Right kidney (tissue), 1 donor: ENCODE data around the gene TWIST1.

Experiments
- DNase-seq: peaks from one replicate; pipeline ENCODE4 v3.0.0-alpha.2; 2016

TWIST1 gene

GRCh38 chr7:19114551-19114855 lies 2.9 kb downstream of the TWIST1 start:
- no peak for DNase-seq

DNA sequence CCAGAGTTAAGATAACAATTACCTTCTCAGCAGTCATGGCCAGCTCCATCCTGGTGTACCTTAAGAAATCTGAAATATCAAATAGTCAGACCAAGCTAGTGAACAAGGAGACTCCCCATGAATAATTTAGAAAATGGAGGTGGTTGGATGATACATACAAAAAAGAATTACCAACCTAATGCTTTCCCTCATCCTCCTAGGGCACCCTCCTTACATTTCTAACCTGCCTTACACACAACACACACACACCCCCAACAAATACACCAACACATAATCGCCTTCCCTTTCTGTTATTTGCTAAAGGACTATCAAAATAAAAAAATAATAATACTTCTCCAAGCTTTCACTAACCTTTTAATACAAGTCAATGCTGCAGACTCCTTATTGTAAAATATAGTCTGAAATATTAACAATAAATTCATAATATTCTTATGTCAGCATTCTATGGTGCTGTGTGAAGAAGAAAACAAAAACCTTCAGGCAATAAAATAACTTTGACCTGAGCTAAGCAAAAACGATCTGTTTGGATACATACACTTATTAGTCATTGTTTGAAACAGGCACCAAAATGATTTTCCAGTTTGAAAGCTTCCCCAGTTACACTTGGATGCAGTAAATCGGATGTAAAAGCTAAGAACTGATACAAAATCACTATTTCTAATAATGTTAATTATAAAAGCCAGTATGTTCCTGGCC lies 3.4 kb downstream of the TWIST1 start:
- peak; percentile 16 for DNase-seq

DNA sequence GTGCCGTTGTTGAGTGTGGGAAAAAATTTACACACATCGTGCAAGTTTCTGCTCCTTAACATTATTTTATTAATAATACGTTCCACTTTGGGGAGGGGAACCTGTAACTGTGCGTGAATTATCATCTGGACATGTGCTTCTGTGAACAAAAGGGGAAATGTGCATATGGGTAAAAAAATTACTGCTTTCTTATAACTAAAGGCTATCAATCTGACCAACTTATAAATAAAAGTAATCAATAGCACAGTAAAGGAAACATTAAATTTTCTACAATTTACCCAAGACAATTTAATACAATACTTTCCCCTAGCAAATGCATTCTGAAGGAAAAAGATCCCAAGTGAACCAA lies 4.5 kb downstream of the TWIST1 start:
- DNase-seq: no peak

- peak; percentile 68 for DNase-seq
These were observed 5.0 kb downstream of the TWIST1 start for GRCh38 chr7:19112274-19113001.

- peak; percentile 46 for DNase-seq
These were observed 5.8 kb downstream of the TWIST1 start for GRCh38 chr7:19111474-19112273.

- DNase-seq: no peak
These were observed 6.7 kb downstream of the TWIST1 start for GRCh38 chr7:19110776-19111175.

DNA sequence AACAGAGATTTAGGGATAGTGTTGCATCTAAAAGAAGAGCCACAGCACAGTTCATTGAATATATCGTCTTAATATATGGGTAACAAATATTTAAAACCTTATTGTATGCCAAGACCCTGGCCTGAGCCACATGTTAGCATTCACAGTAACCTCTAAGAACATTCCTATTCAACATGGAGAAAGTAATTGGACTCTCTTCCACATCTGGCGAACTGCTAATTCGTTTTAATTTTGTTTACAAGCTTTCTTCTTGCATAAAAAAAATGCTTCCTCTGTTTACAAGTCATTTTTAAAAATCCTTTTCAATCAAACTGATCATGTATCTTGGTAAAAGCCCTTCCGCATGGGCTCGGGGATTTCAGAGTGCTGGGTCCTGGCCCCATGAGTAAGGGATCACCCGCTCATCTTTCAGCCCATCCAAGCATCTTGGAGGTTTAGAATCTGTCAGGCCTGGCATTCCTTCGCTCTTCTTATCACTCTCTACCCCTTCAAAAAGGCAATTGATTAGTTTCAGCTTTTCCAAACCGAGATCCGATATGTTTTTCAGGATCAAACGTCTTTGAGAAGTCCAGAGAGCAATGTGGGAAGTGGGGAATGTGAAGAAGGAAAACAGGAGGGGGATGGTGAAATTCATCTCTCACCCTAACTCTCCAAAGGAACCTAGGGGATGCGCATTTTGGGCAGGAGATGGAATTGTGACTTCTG lies 7.3 kb downstream of the TWIST1 start:
- peak; percentile 11 for DNase-seq

GRCh38 chr7:19109000-19109946 lies 8.2 kb downstream of the TWIST1 start:
- peak; percentile 29 for DNase-seq

- peak; percentile 76 for DNase-seq
These were observed 9.9 kb downstream of the TWIST1 start for GRCh38 chr7:19107356-19108146.

DNA sequence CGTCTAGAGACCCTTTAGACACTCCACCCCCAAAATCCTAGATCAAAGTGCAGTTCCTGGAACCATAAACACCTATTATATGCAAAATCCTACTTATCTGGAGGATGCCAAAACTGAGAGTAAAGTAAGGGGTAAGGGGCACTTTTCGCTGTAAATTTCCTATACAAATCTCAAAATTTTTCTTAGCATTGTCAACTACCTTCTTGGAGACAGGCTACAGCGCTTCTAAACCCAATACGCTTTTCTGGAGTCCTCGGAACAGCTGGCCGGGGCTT lies 10.4 kb downstream of the TWIST1 start:
- no peak for DNase-seq

DNA sequence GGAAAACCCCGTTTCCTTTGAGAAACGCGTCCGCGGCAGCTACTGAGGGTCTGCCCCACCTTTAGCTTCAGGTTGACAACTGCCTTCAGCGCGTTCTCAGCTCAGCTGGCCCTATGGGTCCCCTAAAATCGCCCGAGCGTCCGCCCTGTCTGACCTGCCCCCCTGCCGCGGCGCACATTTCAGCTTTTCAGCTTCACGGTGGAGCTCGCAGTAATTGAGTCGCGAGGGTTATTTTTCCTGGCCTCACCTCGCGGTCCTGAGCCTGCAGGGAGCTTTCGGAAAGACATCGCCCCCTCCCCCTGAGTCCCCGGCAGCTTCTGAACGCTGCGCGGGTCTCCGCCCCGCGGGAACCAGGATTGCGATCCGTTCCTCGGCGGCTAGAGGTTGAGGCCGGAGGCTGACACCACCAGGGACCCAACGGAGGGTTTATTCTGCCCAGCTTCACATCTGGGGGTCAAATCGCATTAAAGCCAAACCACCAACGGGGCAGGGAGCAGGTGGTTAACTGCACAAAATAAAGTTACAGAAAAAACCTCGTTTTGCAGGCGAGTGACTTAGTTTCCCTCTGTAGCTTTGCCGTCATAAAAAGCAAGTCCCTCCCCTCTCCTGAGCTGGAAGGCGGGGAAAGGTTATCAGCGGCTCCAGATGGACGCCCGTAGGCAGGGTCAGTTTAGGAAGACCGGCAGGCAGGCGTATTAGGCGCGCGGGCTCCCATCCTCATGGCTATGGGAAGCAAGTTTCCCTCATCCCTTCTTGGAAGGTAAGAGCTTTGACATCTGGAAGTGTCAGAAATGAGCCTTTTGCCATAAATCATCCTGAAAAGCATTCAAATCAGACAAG lies 11.0 kb downstream of the TWIST1 start:
- peak; percentile 55 for DNase-seq

DNA sequence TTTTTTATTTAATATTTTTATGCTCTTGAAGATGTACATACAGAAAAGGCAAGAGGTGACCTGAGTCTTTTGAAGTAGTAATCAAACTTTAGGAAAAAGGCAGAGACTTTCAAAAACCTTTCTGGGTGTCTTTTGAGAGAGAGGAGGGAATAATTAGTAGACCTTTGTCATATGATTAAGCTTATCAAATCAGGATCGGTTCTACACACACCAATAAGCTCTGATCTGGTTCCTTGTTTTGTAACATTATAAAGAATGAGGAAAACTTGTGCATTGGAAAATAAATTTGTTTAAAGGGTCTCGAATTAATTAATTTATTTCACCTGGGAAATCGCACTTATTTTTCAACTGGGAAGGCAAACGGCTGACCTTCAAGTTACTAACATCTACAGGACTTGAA lies 11.9 kb downstream of the TWIST1 start:
- peak; percentile 6 for DNase-seq

DNA sequence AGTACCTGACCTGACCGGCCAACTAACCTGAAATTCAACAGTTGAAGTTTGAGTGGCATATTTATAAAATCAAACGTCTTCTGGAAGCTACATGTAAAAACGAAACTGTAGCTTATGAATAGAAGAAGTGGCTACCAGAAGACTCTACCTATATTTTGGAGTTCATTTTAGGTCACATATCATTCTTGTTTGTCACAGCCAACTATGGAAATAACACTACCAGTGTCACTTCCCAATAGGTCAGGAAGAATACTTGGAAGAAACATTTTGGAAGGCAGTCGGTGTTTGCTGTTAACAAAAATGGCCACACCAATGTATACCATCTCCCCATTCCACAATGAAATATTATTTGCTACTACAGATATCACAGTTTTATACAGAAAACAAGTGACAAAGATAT lies 12.6 kb downstream of the TWIST1 start:
- DNase-seq: no peak

DNA sequence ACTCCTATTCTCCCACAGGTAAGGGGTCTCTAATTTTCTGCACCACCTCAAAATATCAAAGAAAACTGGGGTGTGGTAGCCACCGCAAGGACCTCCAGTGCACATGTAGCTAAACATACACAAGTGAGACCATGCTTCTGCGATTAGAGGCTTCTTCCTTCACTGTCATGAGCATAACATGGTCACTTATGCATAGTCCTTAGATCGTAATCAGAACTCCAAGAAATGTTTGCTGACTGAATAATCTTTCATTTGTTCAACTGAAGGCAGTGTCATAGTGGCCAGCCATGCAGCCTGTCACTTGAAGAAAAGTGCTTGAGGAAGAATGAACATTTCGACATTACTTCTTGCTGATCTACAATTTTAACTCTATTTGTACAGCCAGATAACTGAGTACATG lies 14.6 kb downstream of the TWIST1 start:
- DNase-seq: no peak

DNA sequence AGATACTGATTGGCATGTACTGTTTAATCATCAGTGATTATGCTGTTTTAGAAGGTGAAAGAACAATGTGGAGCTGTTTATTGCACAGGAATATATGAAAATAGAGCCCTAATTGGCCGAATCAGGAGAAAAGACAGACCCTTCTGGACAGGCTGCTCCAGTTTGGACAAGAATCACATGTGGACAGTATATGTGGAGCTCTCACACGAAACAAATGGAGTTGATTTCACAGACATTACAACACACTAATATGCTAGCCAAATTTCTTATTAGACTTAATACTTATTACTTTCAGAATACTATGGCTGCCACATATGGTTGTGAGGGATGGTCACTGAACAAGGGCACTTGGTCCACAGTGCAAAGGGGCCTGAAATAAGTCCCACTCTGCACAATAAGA lies 15.5 kb downstream of the TWIST1 start:
- DNase-seq: no peak

DNA sequence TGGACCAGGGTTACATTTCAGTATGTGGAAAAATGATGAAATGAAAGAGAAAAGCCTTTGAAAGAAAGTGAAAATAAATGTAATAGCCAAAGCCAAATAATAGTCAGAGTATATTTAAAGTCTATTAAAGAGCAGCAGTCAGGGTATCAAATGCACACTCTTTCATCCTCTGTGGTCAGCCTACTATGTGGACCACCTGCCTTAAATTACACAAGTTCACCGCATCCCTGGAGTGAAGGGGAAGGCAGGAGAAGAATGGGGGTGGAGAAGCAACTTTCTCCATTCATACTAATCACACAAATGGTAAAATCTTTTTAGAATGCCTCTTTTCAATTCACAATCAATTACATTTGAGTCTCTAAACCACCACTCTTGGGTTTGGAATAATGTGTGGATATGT lies 16.0 kb downstream of the TWIST1 start:
- DNase-seq: no peak

- no peak for DNase-seq
These were observed 17.5 kb downstream of the TWIST1 start for GRCh38 chr7:19099924-19100323.

GRCh38 chr7:19099194-19099593 lies 18.2 kb downstream of the TWIST1 start:
- no peak for DNase-seq

- no peak for DNase-seq
These were observed 18.9 kb downstream of the TWIST1 start for GRCh38 chr7:19098510-19098909.
